Peyer's patch (tissue), 4 donors: ENCODE results near the gene KIRREL3. TPM values are rescaled to one million over a fixed set of nuclear protein-coding genes. Genes with fewer than 3 reads are reported as not detected.

ENCODE experiments used
- small RNA-seq, 2 donors: library from RNA; depleted of rRNA; stranded (forward); fragments of <200 nt; gene quantifications; one replicate each; pipeline ENCODE3, GENCODE V24; 2016
- total RNA-seq, 4 donors: library from RNA; depleted of rRNA; stranded (reverse); fragments of >200 nt; gene quantifications; one replicate each; pipeline ENCODE4 v1.1.0, GENCODE V29; 2016

The KIRREL3 gene
- total RNA-seq, 4 donors from 2014 or later: 0.83 TPM; not detected in 3

Small RNA genes lying within 50 kb of the gene (small RNA-seq; reads per million reads assigned to genes)
- gene AP001318.3 (0 reads per million in 2 donors), gene MIR3167 (0 reads per million in 2 donors)
